Stimulated activated CD8-positive, alpha-beta memory T cell treated with anti-CD3 and anti-CD28 coated beads, Interleukin-7, amount 100 ng/mL, for 4 hours (primary cell): ENCODE measurements around the gene HMGCS2.
"Not testable (repeated sequence)": the region's sequence is repeated elsewhere in the genome, so short reads cannot be mapped to it uniquely, and the experiment has no call there.

Source experiments
- DNase-seq, 2 donors: peaks; one replicate each; pipeline ENCODE4 v3.0.0-alpha.2; 2020; ENCODE audit warnings: low read depth in 2 of 2

The HMGCS2 gene

DNA sequence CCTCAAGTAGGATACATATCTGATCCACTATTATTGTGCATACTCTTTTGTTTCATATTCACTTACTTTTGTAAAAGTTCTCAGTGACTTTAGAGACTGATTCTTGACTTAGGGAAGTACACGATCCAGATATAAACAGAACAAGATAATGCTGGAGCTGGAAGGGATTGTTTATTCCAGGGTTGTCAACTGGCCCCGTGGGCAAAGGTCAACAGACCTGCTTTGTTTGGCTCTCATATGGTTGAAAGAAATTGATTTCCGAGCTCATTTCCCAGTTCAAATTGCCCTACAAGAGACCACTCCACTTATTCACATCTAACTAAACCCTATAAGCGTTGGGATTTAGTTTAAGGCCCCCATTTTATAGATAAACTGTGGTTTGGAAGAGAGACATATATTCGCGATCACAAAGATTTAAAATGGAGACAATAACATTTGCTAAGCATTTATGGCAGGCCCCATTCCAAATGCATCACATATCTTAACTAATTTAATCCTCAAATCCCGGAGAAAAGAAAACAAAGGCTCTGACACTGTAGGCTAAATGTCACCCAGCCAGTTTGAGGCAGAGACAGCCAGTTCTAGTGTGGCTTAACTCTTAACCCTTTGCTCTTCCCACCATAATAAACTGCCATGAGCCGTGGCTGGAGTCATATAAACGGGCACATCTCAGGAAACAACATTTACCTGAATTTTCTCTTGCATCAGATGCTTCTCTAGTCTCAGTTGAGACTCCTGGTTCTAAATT is 21.9 kb upstream of the HMGCS2 start:
- no peak for DNase-seq

DNA sequence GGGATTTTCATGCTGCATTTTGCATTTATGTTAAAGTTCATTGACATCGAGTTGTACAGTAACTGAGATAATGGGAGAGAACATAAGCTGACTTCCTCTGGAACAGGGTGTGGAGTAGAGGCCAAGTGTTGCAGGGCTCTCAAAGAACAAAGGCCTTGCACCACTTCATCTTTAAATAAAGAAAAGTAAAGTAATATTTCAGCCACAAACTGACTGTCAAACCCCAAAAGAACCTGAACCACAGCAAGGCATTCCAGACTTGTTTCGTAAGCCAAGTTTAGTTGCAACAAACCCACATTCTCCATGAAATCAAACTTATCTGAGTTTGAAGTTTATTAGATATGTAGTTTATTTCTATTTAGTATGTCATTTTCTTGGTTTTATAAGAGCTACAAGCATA is 19.1 kb upstream of the HMGCS2 start:
- DNase-seq, result no peak

DNA sequence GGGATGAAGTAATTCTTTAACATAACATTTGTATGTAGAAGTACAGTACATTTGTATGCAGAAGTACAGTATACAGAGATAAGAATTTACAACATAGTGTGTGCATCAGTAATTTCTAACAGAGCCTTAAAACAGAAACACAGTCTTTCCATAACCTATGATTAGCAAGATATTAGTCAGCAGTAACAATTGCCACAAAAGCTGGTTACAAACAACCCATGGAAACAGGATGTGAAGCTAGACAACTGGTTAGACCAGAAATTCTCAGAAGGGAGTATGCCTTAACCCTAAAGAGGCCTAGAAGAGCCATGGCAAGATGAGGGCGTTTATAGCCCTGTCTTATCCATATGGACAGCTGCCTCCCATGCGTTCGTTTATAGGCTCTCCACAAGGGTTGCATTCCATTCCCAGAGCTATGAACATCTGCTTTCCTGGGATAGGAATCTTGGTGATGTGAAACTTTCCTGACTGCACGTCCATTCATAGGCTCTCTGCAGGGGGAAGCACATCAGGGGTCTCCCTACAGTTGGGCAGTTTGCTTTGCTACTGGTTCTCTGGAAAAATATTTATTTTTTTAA is 17.9 kb upstream of the HMGCS2 start:
- not testable (repeated sequence) for DNase-seq

DNA sequence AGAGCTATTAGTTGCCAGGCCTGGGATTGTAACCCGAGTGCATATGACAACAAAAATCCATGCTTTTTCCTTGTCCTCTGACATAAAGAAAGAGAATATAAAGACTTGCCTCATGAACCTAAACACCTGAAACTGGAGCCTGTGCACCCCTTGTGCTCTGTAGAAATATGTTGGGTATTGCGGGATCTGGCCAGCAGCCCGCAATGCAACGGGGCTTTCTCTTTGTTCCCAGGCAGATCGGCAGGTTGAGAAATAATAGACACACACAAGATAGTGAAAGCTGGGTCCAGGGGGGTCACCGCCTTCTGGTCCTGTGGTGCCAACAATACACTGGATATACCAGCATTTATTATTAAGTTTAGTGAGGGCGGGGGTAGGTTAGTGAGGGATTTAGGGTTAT is 17.3 kb upstream of the HMGCS2 start:
- DNase-seq, result not testable (repeated sequence)

DNA sequence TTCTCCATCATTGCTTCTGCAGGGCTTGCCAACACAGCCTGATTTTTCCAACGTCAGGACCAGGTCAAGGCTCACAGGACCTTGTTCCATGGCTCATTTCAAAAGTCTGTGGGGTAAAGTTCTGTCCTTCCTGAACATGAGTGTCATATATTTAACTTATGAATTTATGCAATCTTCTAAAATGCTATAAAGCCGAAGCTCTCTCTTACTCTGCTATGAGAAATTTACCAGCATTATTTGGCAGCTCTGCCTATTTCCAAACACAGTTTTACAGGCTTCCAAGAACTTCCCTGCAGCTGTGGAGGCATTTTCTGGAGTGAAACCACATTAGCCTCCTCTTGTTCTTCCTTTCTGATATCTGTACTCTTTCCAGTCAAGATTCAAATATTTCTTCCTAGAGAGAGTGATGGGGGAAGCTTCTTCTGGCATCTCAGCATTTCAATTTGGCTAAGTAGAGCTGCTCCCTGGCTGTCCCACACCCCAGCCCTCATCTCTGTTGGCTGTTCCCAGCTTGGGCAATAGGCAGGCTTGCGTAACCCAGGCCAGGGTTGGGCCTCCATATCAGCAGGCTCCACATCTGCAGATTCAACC is 15.6 kb upstream of the HMGCS2 start:
- DNase-seq, result no peak

DNA sequence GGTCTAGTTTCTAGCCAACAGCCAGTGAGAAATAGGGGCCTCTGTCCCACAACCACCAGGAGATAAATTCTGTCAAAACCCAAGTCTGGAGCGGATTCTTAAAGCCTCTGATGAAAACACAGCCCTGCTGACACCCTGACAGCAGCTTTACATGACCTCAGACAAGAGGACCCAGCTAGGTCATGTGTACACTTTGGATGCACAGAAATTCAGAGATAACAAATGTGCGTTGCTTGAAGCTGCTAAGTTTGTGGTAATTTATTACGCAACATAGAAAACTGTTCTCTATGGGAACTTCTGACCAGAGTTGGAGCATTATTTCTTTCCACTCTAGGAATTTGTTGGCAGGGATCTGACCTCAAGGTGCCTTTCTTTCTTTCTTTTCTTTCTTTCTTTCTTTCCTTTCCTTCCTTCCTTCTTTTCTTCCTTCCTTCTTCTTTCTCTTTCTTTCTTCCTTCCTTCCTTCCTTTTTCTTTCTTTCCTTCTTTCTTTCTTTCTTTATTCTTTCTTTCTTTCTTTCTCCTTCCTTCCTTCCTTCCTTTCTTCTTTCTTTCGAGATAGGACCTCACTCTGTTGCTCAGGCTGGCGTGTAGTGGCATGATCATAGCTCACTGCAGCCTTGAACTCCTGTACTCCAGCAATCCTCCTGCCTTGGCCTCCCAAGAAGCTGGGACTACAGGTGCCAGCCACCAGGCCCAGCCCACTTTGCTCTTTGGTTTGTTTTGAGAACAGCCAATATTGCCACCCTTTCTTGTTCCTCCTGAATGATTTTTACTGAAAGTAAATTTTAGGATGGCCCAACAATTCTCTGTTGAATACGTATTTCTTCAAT is 14.9 kb upstream of the HMGCS2 start:
- DNase-seq, result no peak

DNA sequence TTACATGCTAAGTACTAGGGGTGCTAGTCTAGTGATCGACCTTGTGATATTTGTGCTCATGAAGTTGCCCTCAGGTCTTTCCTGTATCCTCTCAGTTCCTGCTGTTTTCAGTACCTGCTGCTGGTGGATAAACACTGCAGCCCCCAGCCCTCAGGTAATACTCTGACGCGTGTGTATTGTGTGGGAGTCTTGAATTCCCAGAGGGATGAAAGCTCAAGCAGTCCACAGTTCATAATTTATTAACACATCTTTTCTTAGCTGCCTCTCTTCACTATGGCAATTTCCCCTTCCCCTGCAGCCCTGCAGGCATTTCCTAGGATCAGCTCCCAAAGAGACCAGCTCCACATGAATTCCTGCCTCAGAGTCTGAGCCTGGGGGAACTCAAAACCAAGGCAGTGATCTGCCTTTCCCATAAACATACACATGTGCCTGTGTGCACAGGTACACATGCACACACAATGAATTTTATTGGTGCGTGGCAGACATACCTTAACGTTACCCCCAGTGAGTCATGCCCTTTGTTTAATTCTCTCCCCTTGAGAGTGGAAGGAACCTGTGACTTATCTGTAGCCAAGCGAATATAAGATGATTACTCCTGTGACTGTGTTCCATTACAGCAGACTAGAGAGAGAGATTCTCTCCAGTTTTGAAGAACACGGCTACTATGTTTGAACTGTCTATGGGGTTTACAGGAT is 14.1 kb upstream of the HMGCS2 start:
- DNase-seq, result no peak

DNA sequence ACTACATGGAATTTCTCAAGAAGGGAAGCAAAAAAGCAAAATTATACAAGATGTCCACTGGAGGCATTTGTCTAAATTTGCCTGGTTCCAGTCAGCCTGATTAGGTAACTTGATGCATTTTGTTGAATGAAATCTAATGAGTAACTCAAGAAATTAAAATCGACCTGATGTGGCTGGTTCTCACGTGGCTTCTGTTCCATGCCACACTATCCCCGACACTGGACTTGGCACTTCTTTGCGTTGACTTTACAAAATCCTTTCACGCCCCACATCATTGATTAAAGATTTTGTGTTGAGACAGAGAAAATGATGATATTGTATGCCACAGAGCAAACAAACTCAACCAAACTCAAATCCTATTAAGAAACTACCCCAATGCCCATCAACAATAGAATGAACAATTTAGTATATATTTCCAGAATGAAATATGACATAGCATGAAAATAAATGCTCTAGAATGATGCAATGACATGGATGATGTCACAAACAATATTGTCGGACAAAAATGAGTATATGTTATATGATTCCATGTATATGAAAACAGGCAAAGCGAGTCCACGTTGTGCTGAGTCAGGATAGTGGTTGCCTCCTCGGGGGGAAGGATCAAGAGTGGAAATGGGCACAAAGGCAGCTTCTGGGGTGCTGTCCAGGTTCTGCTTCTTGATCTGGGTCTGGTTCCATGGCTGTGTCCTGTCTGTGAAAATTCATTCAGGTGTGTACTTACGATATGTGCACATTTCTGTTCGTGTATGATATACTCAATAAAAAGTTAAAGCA is 12.9 kb upstream of the HMGCS2 start:
- DNase-seq, result no peak

DNA sequence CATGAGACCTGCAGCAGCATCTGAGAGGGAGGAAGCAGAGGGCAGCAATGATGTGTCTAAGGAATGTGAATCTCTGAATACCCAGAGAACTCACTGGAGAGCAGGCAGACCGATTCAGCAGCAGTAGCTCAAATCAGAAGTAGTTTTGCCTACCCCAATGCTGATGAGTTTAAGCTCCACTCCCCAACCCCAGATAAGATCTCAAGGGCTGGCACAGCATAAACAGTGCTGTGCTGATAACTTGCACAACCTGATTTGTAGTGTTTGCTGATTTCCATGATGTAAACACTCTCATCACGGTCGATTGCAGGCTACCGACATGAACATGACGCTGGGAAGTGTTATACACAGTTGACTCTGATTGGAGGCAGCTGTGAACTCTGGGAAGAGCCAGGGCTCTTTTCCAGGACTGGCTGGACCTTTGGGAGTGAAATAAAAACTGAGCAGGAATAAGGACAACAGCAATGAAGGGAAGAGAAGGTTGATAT is 11.2 kb upstream of the HMGCS2 start:
- DNase-seq, result no peak

DNA sequence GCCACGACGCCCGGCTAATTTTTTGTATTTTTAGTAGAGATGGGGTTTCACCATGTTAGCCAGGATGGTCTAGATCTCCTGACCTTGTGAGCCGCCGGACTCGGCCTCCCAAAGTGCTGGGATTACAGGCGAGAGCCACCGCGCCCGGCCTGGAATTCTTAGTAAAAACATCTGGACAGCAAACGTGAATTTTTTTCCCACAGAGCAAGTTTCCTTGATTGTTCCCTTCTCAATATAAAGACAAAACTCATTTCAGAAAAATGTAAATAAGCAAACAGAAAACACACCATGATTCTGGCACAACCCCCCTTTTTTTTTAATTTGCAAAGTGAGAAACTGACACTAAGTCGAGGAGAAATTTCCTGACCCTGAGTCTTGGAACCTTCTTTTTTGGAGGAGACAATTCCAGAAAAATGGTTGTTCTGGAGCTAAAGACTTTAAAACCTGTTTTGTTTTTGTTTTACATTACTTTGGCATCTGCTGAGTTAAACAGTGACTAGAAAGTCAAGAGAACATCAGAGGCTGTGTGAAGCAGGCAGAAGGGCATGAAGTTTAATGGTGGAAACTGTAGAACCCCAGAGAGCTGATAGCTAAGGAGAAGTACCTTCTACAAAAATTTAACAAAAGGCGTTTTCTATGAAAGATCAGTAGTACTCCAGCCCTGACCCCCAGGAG is 10.3 kb upstream of the HMGCS2 start:
- DNase-seq, result no peak

DNA sequence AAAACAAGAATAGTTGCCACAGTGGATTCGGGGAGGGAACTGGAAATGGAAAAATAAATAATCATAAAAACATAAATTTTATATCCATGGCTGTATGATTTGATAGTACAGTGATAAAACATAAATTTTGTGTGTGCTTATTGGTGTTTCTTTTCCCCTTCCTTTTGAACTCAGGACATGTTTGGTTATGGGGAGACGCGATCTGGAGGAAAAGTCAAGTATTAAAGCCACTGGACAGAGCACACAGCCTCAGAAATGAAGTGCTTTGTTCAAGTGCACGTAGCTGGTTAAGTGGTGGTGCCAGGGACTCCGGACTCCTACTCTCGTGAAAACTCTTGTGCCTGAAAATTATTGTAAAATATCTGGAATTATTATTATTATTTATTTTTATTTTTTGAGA is 9.7 kb upstream of the HMGCS2 start:
- no peak for DNase-seq

DNA sequence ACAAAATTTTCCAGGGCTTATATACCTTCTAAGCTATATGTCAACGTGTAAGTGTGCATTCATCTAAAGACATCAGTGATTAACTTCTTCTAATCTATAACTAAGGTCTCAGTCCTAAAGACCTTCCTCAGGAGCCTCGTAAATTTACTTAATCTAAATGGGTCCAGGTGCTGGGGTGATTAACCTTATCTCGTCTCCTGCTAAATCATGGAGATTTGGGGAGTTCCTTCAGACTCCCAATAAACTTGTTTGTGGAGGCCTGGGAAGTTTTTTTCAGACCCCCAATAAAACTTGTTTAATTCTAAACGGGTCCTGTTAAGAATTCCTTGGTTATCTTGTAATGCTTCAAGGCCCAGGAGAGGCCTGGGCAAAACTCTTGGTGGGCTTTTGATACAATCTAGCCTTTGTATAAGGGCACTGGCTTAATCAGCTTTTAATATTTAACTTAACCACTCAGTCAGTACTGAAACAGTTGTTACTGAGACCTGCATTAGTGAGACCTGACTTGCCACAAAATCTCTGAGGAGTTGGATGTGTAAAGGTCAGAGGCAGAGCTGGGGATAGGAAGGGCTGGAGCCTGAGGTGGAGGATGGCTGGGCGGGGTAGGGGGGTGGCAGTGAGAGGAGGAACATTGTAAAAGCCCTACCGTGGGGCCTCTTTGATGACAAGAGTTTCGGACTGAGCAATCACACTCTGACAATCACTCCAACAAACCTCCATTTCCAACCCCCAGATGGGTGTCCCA is 6.2 kb upstream of the HMGCS2 start:
- DNase-seq, result no peak

DNA sequence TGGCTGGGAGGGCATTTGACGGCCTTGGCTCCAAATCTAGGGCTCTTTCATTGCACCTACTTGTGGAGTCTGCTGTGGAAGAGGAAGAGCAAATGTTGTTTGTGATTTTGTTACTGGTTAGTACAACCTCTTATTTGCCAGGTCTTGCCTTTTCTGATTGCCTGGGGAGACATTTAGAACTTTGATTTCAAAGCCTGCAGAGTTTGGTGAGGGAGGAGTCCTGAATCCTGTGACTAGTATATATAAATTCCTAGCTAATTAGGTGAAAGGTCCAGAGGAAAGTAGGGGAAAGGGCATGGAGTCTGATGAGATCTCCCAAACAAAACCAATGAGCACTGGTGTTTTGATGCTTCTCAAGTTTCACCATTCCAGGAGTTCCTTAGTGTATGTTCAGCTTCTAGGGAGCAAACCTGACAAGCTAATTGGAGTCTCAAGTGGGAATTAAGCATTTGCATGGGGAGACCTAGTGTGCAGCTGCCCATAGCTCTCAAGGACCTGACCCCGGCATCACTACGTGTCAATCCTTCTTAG is 5.1 kb upstream of the HMGCS2 start:
- no peak for DNase-seq

DNA sequence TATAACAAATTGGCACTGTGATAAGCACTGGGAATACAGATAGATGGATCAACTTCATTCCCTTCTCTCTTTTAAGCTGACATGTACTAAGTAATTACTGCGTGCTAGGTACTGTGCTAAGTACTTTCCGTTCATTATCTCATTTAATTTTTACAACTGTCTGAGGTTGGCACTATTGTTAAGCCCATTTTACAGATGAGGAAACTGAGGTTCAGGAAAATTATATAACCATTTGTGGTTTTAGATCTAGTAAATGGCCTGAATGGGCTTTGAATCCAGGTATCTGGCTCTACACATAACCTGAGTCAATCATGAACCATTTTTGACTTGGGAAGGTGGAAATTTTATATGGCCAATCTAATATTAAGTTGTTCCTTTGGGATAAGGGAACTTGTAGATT is 3.6 kb upstream of the HMGCS2 start:
- DNase-seq, result no peak

DNA sequence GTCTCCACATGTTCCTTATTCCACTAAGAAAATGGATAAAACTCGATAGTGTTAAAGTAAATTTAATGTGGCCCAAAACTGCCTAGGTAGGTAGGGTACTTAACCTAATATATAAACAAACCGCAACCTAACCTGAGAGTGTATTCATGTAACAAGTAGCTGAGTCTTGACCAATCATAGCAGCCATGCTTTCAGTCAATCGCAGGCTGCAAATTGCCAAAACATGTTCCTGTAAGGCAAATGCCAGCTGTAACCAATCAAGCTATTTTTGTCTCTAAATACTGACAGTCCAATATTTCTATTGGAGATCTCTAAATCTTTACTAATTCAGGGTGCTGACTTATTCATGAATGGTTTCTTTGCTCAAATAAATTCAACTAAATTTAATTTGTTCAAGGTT is 3.1 kb upstream of the HMGCS2 start:
- no peak for DNase-seq

DNA sequence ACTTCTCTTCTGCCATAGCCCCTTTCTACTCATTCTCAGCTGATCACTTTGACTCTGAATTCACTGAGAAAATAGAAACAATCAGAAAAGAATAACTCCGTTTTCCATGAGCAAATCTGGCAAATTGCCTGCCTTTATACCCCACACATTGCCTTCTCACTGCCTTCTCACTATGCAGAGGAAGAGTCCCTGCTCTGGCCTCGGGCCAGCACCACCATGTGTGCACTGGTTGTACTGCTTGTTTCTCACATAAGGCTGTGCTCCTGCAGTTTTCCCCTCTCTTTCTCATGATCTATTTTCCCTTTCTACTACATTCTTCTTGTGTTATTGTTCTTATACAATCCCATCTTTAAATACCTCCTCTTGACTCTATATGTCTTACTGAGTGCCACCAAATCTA is 2.3 kb upstream of the HMGCS2 start:
- DNase-seq, result no peak

DNA sequence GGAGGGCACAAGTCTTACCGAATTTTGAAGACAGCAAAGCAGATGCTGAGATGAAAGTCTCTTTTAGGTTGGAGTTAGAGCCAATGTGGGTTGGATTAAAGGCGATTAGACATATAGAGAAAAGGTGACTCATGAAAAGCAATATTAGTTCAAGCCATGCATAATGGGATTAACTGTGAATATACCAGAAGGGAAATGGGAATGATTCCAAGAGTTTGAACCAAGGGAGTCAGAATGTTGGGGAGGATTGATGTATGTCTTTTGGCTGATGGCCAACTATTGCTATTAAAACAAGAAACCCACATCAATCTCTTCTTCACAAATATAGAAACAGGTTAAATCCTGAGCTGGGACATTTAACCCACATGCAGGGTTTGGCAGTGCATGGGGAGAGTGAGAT is 1.2 kb downstream of the HMGCS2 start:
- DNase-seq, result no peak

DNA sequence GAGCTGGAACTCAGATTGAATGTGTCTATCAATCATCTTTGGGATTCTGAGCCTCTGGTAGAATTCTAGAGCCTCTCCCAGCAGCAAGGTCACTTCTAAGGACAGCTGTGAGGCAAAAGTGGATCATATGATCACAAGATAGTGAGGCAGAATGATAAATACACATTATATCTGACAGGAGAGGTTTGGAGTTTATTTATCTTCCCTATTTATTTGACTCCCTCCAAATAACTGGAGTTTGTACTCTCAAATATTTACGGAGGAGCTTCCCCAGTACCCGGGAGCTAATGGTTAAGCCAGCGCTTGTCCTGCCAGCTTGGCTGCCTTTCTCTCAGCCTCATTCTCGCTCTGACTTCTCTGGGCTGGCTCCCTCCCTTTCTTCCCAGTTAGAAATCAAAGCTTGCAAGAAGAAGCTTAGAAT is 2.3 kb downstream of the HMGCS2 start:
- DNase-seq, result no peak

DNA sequence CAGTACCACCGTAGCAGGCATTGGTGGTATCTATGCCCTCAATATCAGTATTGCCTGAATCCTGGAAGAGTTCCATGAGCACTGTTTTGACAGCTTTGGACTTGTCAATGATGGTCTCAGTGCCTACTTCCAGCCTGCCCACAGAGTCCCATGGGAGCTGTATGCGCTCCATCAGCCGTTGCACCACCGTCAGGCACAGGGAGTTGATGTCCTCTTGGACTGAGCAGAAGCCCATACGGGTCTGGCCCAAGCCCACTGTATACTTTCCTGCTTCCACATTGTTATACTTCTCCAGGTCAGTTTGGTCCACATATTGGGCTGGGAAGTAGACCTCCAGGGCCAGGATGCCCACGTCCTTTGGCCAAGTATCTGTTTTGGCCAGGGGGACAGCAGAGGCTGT is 4.5 kb downstream of the HMGCS2 start:
- no peak for DNase-seq
